ENCODE measurements around the gene MICOS13.
A peak's percentile ranks its signal among the peaks of the same experiment; 100 is the strongest.

MICOS13 gene

DNA sequence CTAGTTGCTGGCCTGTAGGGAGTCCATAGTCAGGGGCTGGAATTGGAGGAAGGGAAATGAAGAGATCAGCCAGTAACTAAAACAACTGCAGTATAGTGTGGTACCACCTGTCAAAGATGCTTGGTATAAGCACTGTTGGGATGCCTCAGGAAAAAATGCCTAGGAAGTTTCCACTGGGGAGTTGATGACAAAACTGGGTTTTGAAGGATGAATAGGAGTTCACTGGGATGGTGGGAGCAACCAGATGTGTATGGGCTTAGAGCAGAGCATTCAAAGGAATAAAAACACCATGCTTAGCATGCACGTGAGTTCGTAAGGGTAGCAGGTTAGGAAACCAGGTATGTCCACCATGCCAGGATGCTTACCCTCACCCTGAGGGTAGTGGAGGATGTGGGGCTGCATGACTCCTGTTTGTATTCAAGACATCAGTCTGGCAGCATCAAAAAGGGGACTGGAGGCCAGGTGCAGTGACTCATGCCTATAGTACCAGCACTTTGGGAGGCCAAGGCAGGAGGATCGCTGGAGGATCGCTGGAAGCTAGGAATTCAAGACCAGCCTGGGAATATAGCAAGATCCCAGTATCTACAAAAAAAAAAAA is 47.2 kb upstream of the MICOS13 start:
- H3K9me3 ChIP-seq (ENCODE audit: control insufficient read depth, insufficient read depth, low read depth, low read length) = no peaks in the 10 kb centered on the region
- no peaks in the 10 kb centered on the region for H3K4me1 ChIP-seq (ENCODE audit: control insufficient read depth, insufficient read depth, low read length)
- ChIA-PET POLR2A (no interaction called here), CTCF (no interaction called here)
- H3K36me3 ChIP-seq (ENCODE audit: control insufficient read depth in 2 of 2, insufficient read depth in 1 of 2, low read length in 2 of 2) = no peaks in the 10 kb centered on the region
- H3K4me3 ChIP-seq (ENCODE audit: low read depth, low read length) = no peak overlapping the region
- H3K27ac ChIP-seq (ENCODE audit: extremely low read depth, low read depth, low read length) = no peak overlapping the region
- TF ChIP-seq ZFP3 (tag by site-specific recombination; IDR thresholded peaks at IDR 0.05; ENCODE audit: low read depth) (peak; percentile 94), ZNF221 (tag by site-specific recombination; IDR thresholded peaks at IDR 0.05; ENCODE audit: borderline replicate concordance) (no peak)

DNA sequence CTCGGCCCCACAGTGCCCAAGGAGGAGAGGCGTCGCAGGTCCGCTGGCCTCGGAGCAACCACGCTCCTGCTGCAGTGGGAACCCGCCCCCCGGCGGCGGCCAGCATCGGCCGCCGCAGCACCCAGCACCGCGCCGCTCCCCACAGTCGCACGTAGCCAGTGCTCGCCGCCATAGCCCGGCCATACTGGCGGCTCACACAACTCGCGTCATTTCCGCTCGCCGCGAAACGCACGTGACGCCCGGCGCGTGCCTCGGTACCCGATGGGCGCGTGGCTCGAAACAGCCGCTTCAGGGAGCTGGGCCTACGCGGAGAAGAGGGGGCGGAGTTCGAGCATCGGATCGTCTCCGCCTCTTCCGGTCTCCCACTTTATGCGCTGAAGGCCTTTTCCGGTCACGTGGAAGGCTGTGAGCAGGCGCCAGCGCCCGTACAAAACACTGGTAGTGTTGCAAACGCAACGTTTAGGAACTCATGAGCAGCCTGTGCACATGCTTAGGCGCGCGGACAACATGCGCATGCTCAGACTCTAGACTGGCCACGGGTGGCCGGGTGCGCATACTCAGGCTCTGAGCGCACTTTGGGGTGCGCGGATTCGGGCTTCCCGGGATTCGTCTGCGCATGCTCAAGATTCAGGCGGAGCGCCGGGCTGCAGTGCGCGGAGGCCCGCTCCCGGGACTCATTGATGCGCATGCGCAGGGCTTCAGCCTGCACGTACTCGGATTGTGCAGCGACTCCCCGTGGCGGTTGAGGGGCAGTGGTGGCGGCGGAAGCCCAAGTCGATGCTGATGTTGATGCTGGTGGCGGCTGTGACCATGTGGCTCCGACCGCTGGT is 39.9 kb upstream of the MICOS13 start, which contains the start of the genes CATSPERD and LONP1:
TSS of gene CATSPERD (plus strand) at position 677 of the 830 bp plus-strand sequence. CDS start at position 778, 101 bp downstream.
TSS of gene LONP1 (minus strand) at position 186 of the 830 bp plus-strand sequence. CDS start at position 172, 14 bp downstream.
- CTCF ChIA-PET = interaction anchor here (0.6 to 1.2 kb wide), 9 partner anchors 15 to 1185 kb away, joined by 3 to 6 read pairs (median 3); partner anchors contain the start of gene PLIN5
- no peaks in the 10 kb centered on the region for H3K9me3 ChIP-seq (ENCODE audit: control insufficient read depth, insufficient read depth, low read depth, low read length)
- H3K36me3 ChIP-seq (ENCODE audit: control insufficient read depth in 2 of 2, insufficient read depth in 1 of 2, low read length in 2 of 2) = peaks cover 12 to 15% of the 10 kb centered on the region in 2 experiments; a peak in 2 of 3 replicates
- H3K4me3 ChIP-seq (ENCODE audit: low read depth, low read length) = peak within 1 kb of the TSS; percentile 68
- POLR2A ChIA-PET = interaction anchor here (0.5 to 4.1 kb wide), 23 partner anchors 9 to 844 kb away, joined by 3 to 62 read pairs (median 5); partner anchors contain the start of genes ALKBH7, DUS3L, RANBP3 and RPL36
- H3K4me1 ChIP-seq (ENCODE audit: control insufficient read depth, insufficient read depth, low read length) = peaks cover 12% of the 10 kb centered on the region; the same call in 1 of the 2 replicates
- peak within 1 kb of the TSS; percentile 80 for H3K27ac ChIP-seq (ENCODE audit: extremely low read depth, low read depth, low read length)
- TF ChIP-seq ZNF416 (tag by site-specific recombination; IDR thresholded peaks at IDR 0.05) (no peak), KLF8 (tag by site-specific recombination; IDR thresholded peaks at IDR 0.05) (peak; percentile 42; the same call in 1 of the 2 replicates), ZNF335 (tag by site-specific recombination; conservative IDR thresholded peaks at IDR 0.05) (peak; percentile 100), OVOL3 (tag by site-specific recombination; IDR thresholded peaks at IDR 0.05) (no peak), ZNF785 (tag by site-specific recombination; IDR thresholded peaks at IDR 0.05) (peak; percentile 100), ZBTB44 (tag by site-specific recombination; IDR thresholded peaks at IDR 0.05) (no peak), ZNF148 (tag by site-specific recombination; IDR thresholded peaks at IDR 0.05; ENCODE audit: borderline replicate concordance) (no peak; the same call in 1 of the 2 replicates), GFI1B (tag by site-specific recombination; IDR thresholded peaks at IDR 0.05) (no peak), ZEB2 (tag by site-specific recombination; IDR thresholded peaks at IDR 0.05) (peak; percentile 80), ZNF169 (tag by site-specific recombination; IDR thresholded peaks at IDR 0.05) (no peak), KLF10 (tag by site-specific recombination; IDR thresholded peaks at IDR 0.05) (peak; percentile 61; the same call in 1 of the 2 replicates), ZNF48 (tag by site-specific recombination; IDR thresholded peaks at IDR 0.05) (no peak), ZBTB48 (tag by site-specific recombination; IDR thresholded peaks at IDR 0.05) (no peak), ZSCAN30 (tag by site-specific recombination; IDR thresholded peaks at IDR 0.05) (peak; percentile 10), ZNF660 (tag by site-specific recombination; IDR thresholded peaks at IDR 0.05) (peak; percentile 63; the same call in 1 of the 2 replicates), ZNF394 (tag by site-specific recombination; IDR thresholded peaks at IDR 0.05; ENCODE audit: borderline replicate concordance) (peak; percentile 42), GLI4 (tag by site-specific recombination; IDR thresholded peaks at IDR 0.05) (no peak), ZNF311 (tag by site-specific recombination; IDR thresholded peaks at IDR 0.05; ENCODE audit: borderline replicate concordance) (no peak), EGR2 (tag by site-specific recombination; IDR thresholded peaks at IDR 0.05; ENCODE audit: low read depth) (peak; percentile 49; the same call in 1 of the 2 replicates), ZNF501 (tag by site-specific recombination; IDR thresholded peaks at IDR 0.05) (0 out of 2 replicates have a peak, but pooled peaks have one; percentile 20), ZNF174 (tag by site-specific recombination; IDR thresholded peaks at IDR 0.05) (no peak), ZNF24 (tag by site-specific recombination; IDR thresholded peaks at IDR 0.05) (peak; percentile 45; the same call in 1 of the 2 replicates)
- TF ChIP-seq, protein P1, sequence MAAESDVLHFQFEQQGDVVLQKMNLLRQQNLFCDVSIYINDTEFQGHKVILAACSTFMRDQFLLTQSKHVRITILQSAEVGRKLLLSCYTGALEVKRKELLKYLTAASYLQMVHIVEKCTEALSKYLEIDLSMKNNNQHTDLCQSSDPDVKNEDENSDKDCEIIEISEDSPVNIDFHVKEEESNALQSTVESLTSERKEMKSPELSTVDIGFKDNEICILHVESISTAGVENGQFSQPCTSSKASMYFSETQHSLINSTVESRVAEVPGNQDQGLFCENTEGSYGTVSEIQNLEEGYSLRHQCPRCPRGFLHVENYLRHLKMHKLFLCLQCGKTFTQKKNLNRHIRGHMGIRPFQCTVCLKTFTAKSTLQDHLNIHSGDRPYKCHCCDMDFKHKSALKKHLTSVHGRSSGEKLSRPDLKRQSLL (tag by site-specific recombination; IDR thresholded peaks at IDR 0.05) = 0 out of 2 replicates have a peak, but pooled peaks have one; percentile 25
- TF ChIP-seq, protein P2, sequence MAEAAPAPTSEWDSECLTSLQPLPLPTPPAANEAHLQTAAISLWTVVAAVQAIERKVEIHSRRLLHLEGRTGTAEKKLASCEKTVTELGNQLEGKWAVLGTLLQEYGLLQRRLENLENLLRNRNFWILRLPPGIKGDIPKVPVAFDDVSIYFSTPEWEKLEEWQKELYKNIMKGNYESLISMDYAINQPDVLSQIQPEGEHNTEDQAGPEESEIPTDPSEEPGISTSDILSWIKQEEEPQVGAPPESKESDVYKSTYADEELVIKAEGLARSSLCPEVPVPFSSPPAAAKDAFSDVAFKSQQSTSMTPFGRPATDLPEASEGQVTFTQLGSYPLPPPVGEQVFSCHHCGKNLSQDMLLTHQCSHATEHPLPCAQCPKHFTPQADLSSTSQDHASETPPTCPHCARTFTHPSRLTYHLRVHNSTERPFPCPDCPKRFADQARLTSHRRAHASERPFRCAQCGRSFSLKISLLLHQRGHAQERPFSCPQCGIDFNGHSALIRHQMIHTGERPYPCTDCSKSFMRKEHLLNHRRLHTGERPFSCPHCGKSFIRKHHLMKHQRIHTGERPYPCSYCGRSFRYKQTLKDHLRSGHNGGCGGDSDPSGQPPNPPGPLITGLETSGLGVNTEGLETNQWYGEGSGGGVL (tag by site-specific recombination; IDR thresholded peaks at IDR 0.05) = no peak

All from HEK293 (cell line).